Uterus (tissue), 4 donors: Measurements from ENCODE around the gene KIF17. TPM values are rescaled to one million over a fixed set of nuclear protein-coding genes. Genes with fewer than 3 reads are reported as not detected.

Experiments
- DNase-seq, 2 donors: peaks; one replicate each; pipeline ENCODE4 v3.0.0-alpha.2; 2019 to 2020
- H3K27ac ChIP-seq, 2 donors: fragments of 200-600 bp; sonication (generic); 1 replicate in 1 of 2; 2 replicates in 1 of 2; pipeline ENCODE4 v1.5.1; 2016 to 2018
- H3K27me3 ChIP-seq, 2 donors: fragments of 200-600 bp; sonication (generic); one replicate each; pipeline ENCODE4 v1.5.1; 2018 to 2019; ENCODE audit warnings: control low read depth in 1 of 2
- H3K36me3 ChIP-seq, 2 donors: fragments of 200-600 bp; sonication (generic); one replicate each; pipeline ENCODE4 v1.5.1; 2019; ENCODE audit warnings: control low read depth in 1 of 2
- H3K4me1 ChIP-seq, 2 donors: fragments of 200-600 bp; sonication (generic); one replicate each; pipeline ENCODE4 v1.5.1; 2018 to 2019; ENCODE audit warnings: control low read depth in 1 of 2
- H3K4me3 ChIP-seq, 2 donors: fragments of 200-600 bp; sonication (generic); 1 replicate in 1 of 2; 2 replicates in 1 of 2; pipeline ENCODE4 v1.5.1; 2018 to 2019; ENCODE audit warnings: mild to moderate bottlenecking in 1 of 2
- H3K9me3 ChIP-seq, 2 donors: fragments of 200-600 bp; sonication (generic); one replicate each; pipeline ENCODE4 v1.5.1; 2019; ENCODE audit warnings: control low read depth in 1 of 2
- CTCF ChIP-seq, 4 experiments: fragments of 200-600 bp in 2 of 4; fragments of 450-650 bp in 2 of 4; sonication (generic) in 2 of 4; IDR thresholded peaks; one replicate each; pipeline ENCODE4 v1.5.1; 2016 to 2019; ENCODE audit warnings: antibody characterized with exemption in 4 of 4, mild to moderate bottlenecking in 2 of 4, moderate library complexity in 1 of 4
- POLR2A ChIP-seq, 2 donors: fragments of 450-650 bp; IDR thresholded peaks; one replicate each; pipeline ENCODE4 v1.6.1; 2016; ENCODE audit warnings: antibody characterized with exemption in 2 of 2, mild to moderate bottlenecking in 1 of 2, moderate library complexity in 1 of 2
- intact Hi-C: fragments of 100-400 bp; cut with DNase I; formaldehyde crosslinking; loops from one replicate; pipeline ENCODE4 v1.15.1; 2023; ENCODE audit warnings: low total_unique reads
- total RNA-seq, 4 donors: library from RNA; depleted of rRNA in 3 of 4; stranded (reverse); fragments of >200 nt in 3 of 4; gene quantifications; one replicate each; pipeline versions ENCODE4 v1.1.0 to v1.2.4, GENCODE V29; 2014 to 2023
- donor health status: DM: yes; HTN: yes; CAD: no.

The KIF17 gene
- total RNA-seq, 4 donors from 2014 or later: 0.77 to 6.3 (median 4.9) TPM; not detected in 1

- Histone ChIP-seq H3K4me1 (no peaks in the 10 kb centered on the region), H3K36me3 (no peaks in the 10 kb centered on the region), H3K27me3 (no peaks in the 10 kb centered on the region), H3K4me3 (no peak overlapping the region), H3K9me3 (no peaks in the 10 kb centered on the region), H3K27ac (no peak overlapping the region)
- TF ChIP-seq POLR2A (IDR thresholded peaks at IDR 0.05) (no peak), CTCF (IDR thresholded peaks at IDR 0.05) (no peak)
- DNase-seq: no peak
- intact Hi-C loops: no loop called here
Observed at GRCh38 chr1:20626098-20626427, 91.7 kb downstream of the KIF17 start.

- Histone ChIP-seq H3K27ac (no peak overlapping the region), H3K4me3 (no peak overlapping the region), H3K9me3 (no peaks in the 10 kb centered on the region), H3K27me3 (no peaks in the 10 kb centered on the region), H3K36me3 (no peaks in the 10 kb centered on the region), H3K4me1 (no peaks in the 10 kb centered on the region)
- TF ChIP-seq POLR2A (IDR thresholded peaks at IDR 0.05) (no peak), CTCF (IDR thresholded peaks at IDR 0.05) (no peak)
- no peak for DNase-seq
- intact Hi-C loops: no loop called here
Observed at GRCh38 chr1:20625176-20626097, 92.4 kb downstream of the KIF17 start.

DNA sequence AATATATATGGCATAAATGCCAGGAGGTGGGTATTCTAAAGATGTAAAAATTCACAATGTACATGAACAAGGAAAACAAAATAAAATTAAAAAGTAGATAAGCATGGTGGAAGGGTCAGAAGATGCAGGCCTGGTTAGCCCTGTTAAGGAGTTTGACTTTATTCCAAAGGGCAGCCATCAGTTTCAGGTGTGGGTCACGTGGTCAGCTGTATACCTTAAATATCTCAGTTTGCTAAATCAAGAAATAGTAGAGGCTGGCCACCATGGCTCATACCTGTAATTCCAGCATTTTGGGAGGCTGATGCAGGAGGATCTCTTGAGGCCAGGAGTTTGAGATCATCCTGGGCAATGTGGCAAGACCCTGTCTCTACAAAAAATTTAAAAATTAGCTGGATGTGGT, 93.1 kb downstream of the KIF17 start:
- Histone ChIP-seq H3K4me3 (no peak overlapping the region), H3K36me3 (no peaks in the 10 kb centered on the region), H3K27ac (no peak overlapping the region), H3K4me1 (no peaks in the 10 kb centered on the region), H3K9me3 (no peaks in the 10 kb centered on the region), H3K27me3 (no peaks in the 10 kb centered on the region)
- TF ChIP-seq POLR2A (IDR thresholded peaks at IDR 0.05) (no peak), CTCF (IDR thresholded peaks at IDR 0.05) (no peak)
- no peak for DNase-seq
- intact Hi-C loops: no loop called here

DNA sequence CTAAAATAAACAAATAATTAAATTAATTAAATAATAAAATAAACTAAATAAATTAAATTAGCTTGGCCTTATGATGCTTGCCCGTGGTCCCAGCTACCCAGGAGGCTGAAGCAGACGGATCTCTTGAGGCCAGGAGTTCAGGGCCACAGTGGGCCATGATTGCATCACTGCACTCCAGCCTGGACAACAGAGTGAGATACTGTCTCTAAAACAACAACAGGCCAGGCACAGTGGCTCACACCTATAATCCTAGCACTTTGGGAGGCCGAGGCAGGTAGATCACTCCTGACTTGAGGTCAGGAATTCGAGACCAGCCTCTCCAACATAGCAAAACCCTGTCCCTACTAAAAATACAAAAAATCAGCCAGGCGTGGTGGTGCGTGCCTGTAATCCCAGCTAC, 96.8 kb downstream of the KIF17 start:
- H3K27me3 ChIP-seq: no peaks in the 10 kb centered on the region
- intact Hi-C loops: no loop called here
- no peaks in the 10 kb centered on the region for H3K9me3 ChIP-seq

More for the DNA sequence above, 96.8 kb downstream of the KIF17 start:
- DNase-seq: no peak
- TF ChIP-seq CTCF (IDR thresholded peaks at IDR 0.05) (no peak), POLR2A (IDR thresholded peaks at IDR 0.05) (no peak)
- Histone ChIP-seq H3K27ac (no peak overlapping the region), H3K4me1 (no peaks in the 10 kb centered on the region), H3K36me3 (no peaks in the 10 kb centered on the region), H3K4me3 (no peak overlapping the region)
